ENCODE data around the gene RXRA. TPM values are rescaled to one million over a fixed set of nuclear protein-coding genes. Genes with fewer than 3 reads are reported as not detected.

Gene RXRA
- total RNA-seq, 1 experiment from 2014 or later, result 31.6 TPM

GRCh38 chr9:134330590-134330989 lies 4.3 kb downstream of the RXRA start:
- Histone ChIP-seq H3K4me3 (ENCODE audit: low read depth in 2 of 2, low read length in 2 of 2) (no peak overlapping the region), H3K4me1 (ENCODE audit: control insufficient read depth, insufficient read depth, low read length) (peaks cover 15% of the 10 kb centered on the region), H3K9me3 (ENCODE audit: control insufficient read depth, insufficient read depth, low read depth, low read length) (no peaks in the 10 kb centered on the region), H3K36me3 (ENCODE audit: control insufficient read depth, insufficient read depth, low read length) (peaks cover 2% of the 10 kb centered on the region; the same call in 1 of the 2 replicates), H3K27me3 (ENCODE audit: control insufficient read depth, insufficient read depth, low read length) (no peaks in the 10 kb centered on the region), H3K27ac (ENCODE audit: low read length) (no peak overlapping the region)
- no peak for TF ChIP-seq POLR2AphosphoS5 (IDR thresholded peaks at IDR 0.05; ENCODE audit: low read depth, low read length)
- in situ Hi-C loops (cut with HindIII; ENCODE audit: low pct_unique_long_range_greater_than_20kb, low sequenced_read_pairs) (no loop called here), intact Hi-C loops (cut with micrococcal nuclease; ENCODE audit: unreplicated experiment) (no loop called here)
- no TSS peak for BruUV-seq (replicated peaks)
- ATAC-seq (no peak), DNase-seq (ENCODE audit: low read depth, low spot score) (no peak)
- ChIA-PET CTCF (no interaction called here), POLR2A (no interaction called here)

GRCh38 chr9:134331186-134332025 lies 5.2 kb downstream of the RXRA start:
- Histone ChIP-seq H3K27me3 (ENCODE audit: control insufficient read depth, insufficient read depth, low read length) (no peaks in the 10 kb centered on the region), H3K36me3 (ENCODE audit: control insufficient read depth, insufficient read depth, low read length) (peaks cover 2% of the 10 kb centered on the region; the same call in 1 of the 2 replicates), H3K27ac (ENCODE audit: low read length) (no peak overlapping the region), H3K9me3 (ENCODE audit: control insufficient read depth, insufficient read depth, low read depth, low read length) (no peaks in the 10 kb centered on the region), H3K4me3 (ENCODE audit: low read depth in 2 of 2, low read length in 2 of 2) (no peak overlapping the region), H3K4me1 (ENCODE audit: control insufficient read depth, insufficient read depth, low read length) (peaks cover 15% of the 10 kb centered on the region)
- ChIA-PET CTCF (no interaction called here), POLR2A (no interaction called here)
- in situ Hi-C loops (cut with HindIII; ENCODE audit: low pct_unique_long_range_greater_than_20kb, low sequenced_read_pairs) (no loop called here), intact Hi-C loops (cut with micrococcal nuclease; ENCODE audit: unreplicated experiment) (no loop called here)
- no TSS peak for BruUV-seq (replicated peaks)
- TF ChIP-seq REST (IDR thresholded peaks at IDR 0.05; ENCODE audit: insufficient read depth in 1 of 2, low read depth in 2 of 2, low read length in 1 of 2) (no peak), SIN3A (IDR thresholded peaks at IDR 0.05; ENCODE audit: borderline replicate concordance, insufficient read depth, low read depth, low read length) (no peak), TCF7L2 (IDR thresholded peaks at IDR 0.05; ENCODE audit: low read depth, low read length) (no peak), POLR2AphosphoS5 (IDR thresholded peaks at IDR 0.05; ENCODE audit: low read depth, low read length) (no peak), CTCF (IDR thresholded peaks at IDR 0.05) (no peak)
- ATAC-seq, result no peak
- no peak for DNase-seq (ENCODE audit: low read depth, low spot score)

GRCh38 chr9:134332266-134332665 lies 6.0 kb downstream of the RXRA start:
- Histone ChIP-seq H3K27ac (ENCODE audit: low read length) (no peak overlapping the region), H3K9me3 (ENCODE audit: control insufficient read depth, insufficient read depth, low read depth, low read length) (no peaks in the 10 kb centered on the region), H3K4me3 (ENCODE audit: low read depth in 2 of 2, low read length in 2 of 2) (no peak overlapping the region), H3K4me1 (ENCODE audit: control insufficient read depth, insufficient read depth, low read length) (peaks cover 15% of the 10 kb centered on the region), H3K36me3 (ENCODE audit: control insufficient read depth, insufficient read depth, low read length) (no peaks in the 10 kb centered on the region), H3K27me3 (ENCODE audit: control insufficient read depth, insufficient read depth, low read length) (no peaks in the 10 kb centered on the region)
- intact Hi-C loops (cut with micrococcal nuclease; ENCODE audit: unreplicated experiment), result no loop called here
- DNase-seq (ENCODE audit: low read depth, low spot score) (no peak), ATAC-seq (no peak)
- POLR2A ChIA-PET, result no interaction called here
- in situ Hi-C loops (cut with HindIII; ENCODE audit: low pct_unique_long_range_greater_than_20kb, low sequenced_read_pairs), result no loop called here
- BruUV-seq (replicated peaks), result no TSS peak
- TF ChIP-seq TCF7L2 (IDR thresholded peaks at IDR 0.05; ENCODE audit: low read depth, low read length) (no peak), POLR2AphosphoS5 (IDR thresholded peaks at IDR 0.05; ENCODE audit: low read depth, low read length) (no peak), CTCF (IDR thresholded peaks at IDR 0.05) (no peak), REST (IDR thresholded peaks at IDR 0.05; ENCODE audit: insufficient read depth in 1 of 2, low read depth in 2 of 2, low read length in 1 of 2) (no peak), SIN3A (IDR thresholded peaks at IDR 0.05; ENCODE audit: borderline replicate concordance, insufficient read depth, low read depth, low read length) (no peak)
- CTCF ChIA-PET, result no interaction called here

All from Panc1 (cell line).